Bronchus fibroblast of lung (primary cell): ENCODE data around the gene KCTD7. TPM values are rescaled to one million over a fixed set of nuclear protein-coding genes. Genes with fewer than 3 reads are reported as not detected.

Source experiments
- total RNA-seq: library from RNA; depleted of rRNA; stranded (reverse); fragments of >200 nt; gene quantifications from 2 replicates; pipeline ENCODE4 v1.2.3, GENCODE V29; 2015

KCTD7 gene
- 3.7 and 5.7 TPM in 2 replicates for total RNA-seq

GRCh38 chr7:66628361-66629221 is at the start of gene KCTD7:
KCTD7 (plus strand) TSS chr7:66628881; CDS start chr7:66629065, 184 bp downstream.

Other genes with a start within 250 kb of the KCTD7 start
- gene RABGEF1, start 111.9 kb downstream of the KCTD7 start, total RNA-seq, result 18.3 and 21.0 TPM in 2 replicates